ENCODE data around the gene CPT1A. TPM values are rescaled to one million over a fixed set of nuclear protein-coding genes. Genes with fewer than 3 reads are reported as not detected.

CPT1A gene
- polyA plus RNA-seq, 1 of the 3 experiments (the other 2 are of a cell fraction), result 31.2 TPM

DNA sequence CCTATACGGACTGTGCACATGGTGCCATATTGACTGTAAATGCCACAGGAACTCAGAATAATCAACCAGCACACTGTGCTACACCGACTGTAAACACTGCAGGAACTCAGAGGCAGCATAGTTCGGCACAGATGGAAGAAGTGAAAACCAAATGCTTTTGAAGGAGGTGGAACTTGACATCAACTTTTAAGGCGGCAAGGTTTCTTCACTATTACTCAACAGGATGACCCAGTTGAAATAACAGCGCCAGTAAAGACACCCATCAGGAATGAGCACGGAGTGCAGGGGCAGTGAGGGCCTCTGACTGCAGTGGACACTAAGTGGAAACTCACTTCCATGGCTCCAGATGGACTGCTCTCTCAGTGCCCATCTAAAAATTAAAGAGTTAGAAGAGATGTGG is 106.1 kb downstream of the CPT1A start:
- Histone ChIP-seq H3K27ac (ENCODE audit: low read depth in 2 of 2, low read length in 1 of 2) (no peak overlapping the region), H3K9ac (no peak overlapping the region), H3K4me1 (ENCODE audit: control insufficient read depth in 1 of 2, insufficient read depth in 2 of 2, low read depth in 1 of 2, low read length in 1 of 2) (peaks cover 0 to 9% of the 10 kb centered on the region in 2 experiments; a peak in 1 of 4 replicates), H3F3A (replicated peaks; ENCODE audit: insufficient read depth) (no peaks in the 10 kb centered on the region), H3K9me3 (no peaks in the 10 kb centered on the region), H3K27me3 (ENCODE audit: insufficient read depth) (no peaks in the 10 kb centered on the region), H3K36me3 (replicated peaks in 1 of 2; ENCODE audit: control insufficient read depth in 1 of 2, insufficient read depth in 2 of 2, low read length in 1 of 2) (no peaks in the 10 kb centered on the region), H3K79me2 (ENCODE audit: insufficient read depth) (no peaks in the 10 kb centered on the region), H3K4me3 (ENCODE audit: low read depth in 2 of 2, low read length in 1 of 2) (no peak overlapping the region), H3K9me2 (no peaks in the 10 kb centered on the region), H4K20me1 (ENCODE audit: insufficient read depth) (no peaks in the 10 kb centered on the region), H2AFZ (ENCODE audit: low read depth) (no peak overlapping the region), H3K4me2 (no peak overlapping the region)
- ChIA-PET CTCF (no interaction called here), POLR2A (no interaction called here)
- no peak for DNase-seq
- TF ChIP-seq, protein P1, sequence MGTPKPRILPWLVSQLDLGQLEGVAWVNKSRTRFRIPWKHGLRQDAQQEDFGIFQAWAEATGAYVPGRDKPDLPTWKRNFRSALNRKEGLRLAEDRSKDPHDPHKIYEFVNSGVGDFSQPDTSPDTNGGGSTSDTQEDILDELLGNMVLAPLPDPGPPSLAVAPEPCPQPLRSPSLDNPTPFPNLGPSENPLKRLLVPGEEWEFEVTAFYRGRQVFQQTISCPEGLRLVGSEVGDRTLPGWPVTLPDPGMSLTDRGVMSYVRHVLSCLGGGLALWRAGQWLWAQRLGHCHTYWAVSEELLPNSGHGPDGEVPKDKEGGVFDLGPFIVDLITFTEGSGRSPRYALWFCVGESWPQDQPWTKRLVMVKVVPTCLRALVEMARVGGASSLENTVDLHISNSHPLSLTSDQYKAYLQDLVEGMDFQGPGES (IDR thresholded peaks at IDR 0.05; ENCODE audit: low read depth, low read length), result no peak
- TF ChIP-seq, protein P2, sequence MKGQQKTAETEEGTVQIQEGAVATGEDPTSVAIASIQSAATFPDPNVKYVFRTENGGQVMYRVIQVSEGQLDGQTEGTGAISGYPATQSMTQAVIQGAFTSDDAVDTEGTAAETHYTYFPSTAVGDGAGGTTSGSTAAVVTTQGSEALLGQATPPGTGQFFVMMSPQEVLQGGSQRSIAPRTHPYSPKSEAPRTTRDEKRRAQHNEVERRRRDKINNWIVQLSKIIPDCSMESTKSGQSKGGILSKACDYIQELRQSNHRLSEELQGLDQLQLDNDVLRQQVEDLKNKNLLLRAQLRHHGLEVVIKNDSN (IDR thresholded peaks at IDR 0.05; ENCODE audit: borderline replicate concordance, low read depth), result no peak
- no peak for TF ChIP-seq JUND (IDR thresholded peaks at IDR 0.05)
- TF ChIP-seq MXI1 (IDR thresholded peaks at IDR 0.05; ENCODE audit: low read depth, low read length), result no peak
- TF ChIP-seq TAF1 (IDR thresholded peaks at IDR 0.05; ENCODE audit: borderline replicate concordance, low read depth, low read length), result no peak
- no peak for TF ChIP-seq FOXM1 (IDR thresholded peaks at IDR 0.05; ENCODE audit: low read depth)
- 88% methylated on average over 6 of the region's 6 CpGs for WGBS (ENCODE audit: low lambda C conversion rate)

DNA sequence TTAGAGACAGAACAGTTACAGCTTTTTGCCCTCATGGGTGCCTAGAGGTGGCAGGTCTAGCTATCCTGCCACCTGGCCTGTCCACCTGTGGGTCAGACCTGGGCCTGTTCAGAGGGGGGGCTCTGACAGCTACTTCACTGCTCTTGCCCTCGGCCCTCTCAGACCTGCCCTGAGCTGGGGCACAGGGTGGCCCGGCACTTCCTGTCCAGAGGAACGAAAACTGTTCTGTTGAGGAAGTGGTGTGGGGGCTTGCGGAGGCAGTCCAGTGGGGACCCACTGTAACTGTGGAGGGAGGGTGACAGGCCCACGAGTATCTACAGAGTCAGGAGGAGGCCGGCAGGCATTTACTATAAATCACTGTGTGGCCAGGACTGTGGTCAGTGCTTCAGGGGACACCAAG is 106.6 kb downstream of the CPT1A start:
- H3K4me1 ChIP-seq (ENCODE audit: control insufficient read depth in 1 of 2, insufficient read depth in 2 of 2, low read depth in 1 of 2, low read length in 1 of 2), result peaks cover 0 to 9% of the 10 kb centered on the region in 2 experiments; a peak in 1 of 4 replicates
- no peaks in the 10 kb centered on the region for H3K27me3 ChIP-seq (ENCODE audit: insufficient read depth)
- POLR2A ChIA-PET, result no interaction called here
- no peak for TF ChIP-seq RXRA (IDR thresholded peaks at IDR 0.05; ENCODE audit: borderline replicate concordance, low read depth)
- TF ChIP-seq RAD21 (IDR thresholded peaks at IDR 0.05; ENCODE audit: low read length), result no peak
- no peak for TF ChIP-seq FOXJ3 (CRISPR knock-in tag; IDR thresholded peaks at IDR 0.05)
- TF ChIP-seq ELF1 (IDR thresholded peaks at IDR 0.05), result no peak
- DNase-seq, result no peak
- H3K9ac ChIP-seq, result no peak overlapping the region
- no peak overlapping the region for H3K4me2 ChIP-seq
- H4K20me1 ChIP-seq (ENCODE audit: insufficient read depth), result no peaks in the 10 kb centered on the region
- no peaks in the 10 kb centered on the region for H3F3A ChIP-seq (replicated peaks; ENCODE audit: insufficient read depth)
- 84% methylated on average over 6 of the region's 6 CpGs for WGBS (ENCODE audit: low lambda C conversion rate)
- no peak overlapping the region for H3K27ac ChIP-seq (ENCODE audit: low read depth in 2 of 2, low read length in 1 of 2)
- CTCF ChIA-PET, result interaction anchor here (1.3 kb wide), 1 partner anchor 8 kb away, joined by 3 read pairs; no protein-coding TSS in a partner anchor
- no peaks in the 10 kb centered on the region for H3K79me2 ChIP-seq (ENCODE audit: insufficient read depth)
- no peaks in the 10 kb centered on the region for H3K9me2 ChIP-seq
- no peaks in the 10 kb centered on the region for H3K9me3 ChIP-seq
- no peaks in the 10 kb centered on the region for H3K36me3 ChIP-seq (replicated peaks in 1 of 2; ENCODE audit: control insufficient read depth in 1 of 2, insufficient read depth in 2 of 2, low read length in 1 of 2)
- H3K4me3 ChIP-seq (ENCODE audit: low read depth in 2 of 2, low read length in 1 of 2), result no peak overlapping the region
- H2AFZ ChIP-seq (ENCODE audit: low read depth), result no peak overlapping the region

DNA sequence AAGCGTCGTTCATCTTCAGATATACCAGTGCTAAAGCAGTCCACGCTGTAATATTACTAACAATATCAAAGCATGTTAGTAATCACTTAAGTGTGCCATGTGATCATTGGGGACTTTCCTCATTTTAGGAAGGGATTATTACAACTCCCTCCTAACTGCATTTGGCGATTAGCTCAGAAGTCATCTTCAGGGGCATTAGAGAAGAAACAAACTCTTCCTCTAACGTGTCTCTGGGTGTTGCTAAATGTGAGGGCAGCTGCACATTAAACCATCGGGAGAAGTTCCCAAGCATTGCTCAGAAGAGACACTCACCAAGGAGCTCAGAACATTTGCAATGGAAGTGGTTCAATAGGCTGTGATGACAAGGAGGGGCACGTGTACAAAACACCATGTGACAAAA is 107.6 kb downstream of the CPT1A start:
- Histone ChIP-seq H4K20me1 (ENCODE audit: insufficient read depth) (no peaks in the 10 kb centered on the region), H3K9ac (no peak overlapping the region), H3K9me3 (no peaks in the 10 kb centered on the region), H3K79me2 (ENCODE audit: insufficient read depth) (no peaks in the 10 kb centered on the region), H3K27ac (ENCODE audit: low read depth in 2 of 2, low read length in 1 of 2) (no peak overlapping the region), H3K4me3 (ENCODE audit: low read depth in 2 of 2, low read length in 1 of 2) (no peak overlapping the region), H3K9me2 (no peaks in the 10 kb centered on the region), H2AFZ (ENCODE audit: low read depth) (no peak overlapping the region), H3K27me3 (ENCODE audit: insufficient read depth) (no peaks in the 10 kb centered on the region), H3K4me1 (ENCODE audit: control insufficient read depth in 1 of 2, insufficient read depth in 2 of 2, low read depth in 1 of 2, low read length in 1 of 2) (peaks cover 0 to 9% of the 10 kb centered on the region in 2 experiments; a peak in 1 of 4 replicates), H3K36me3 (replicated peaks in 1 of 2; ENCODE audit: control insufficient read depth in 1 of 2, insufficient read depth in 2 of 2, low read length in 1 of 2) (no peaks in the 10 kb centered on the region), H3K4me2 (no peak overlapping the region), H3F3A (replicated peaks; ENCODE audit: insufficient read depth) (no peaks in the 10 kb centered on the region)
- ChIA-PET CTCF (interaction anchor here (0.7 to 1.3 kb wide), 2 partner anchors 9 to 21 kb away, joined by 3 read pairs; no protein-coding TSS in a partner anchor), POLR2A (no interaction called here)
- no peak for DNase-seq
- WGBS (ENCODE audit: low lambda C conversion rate), result 86% methylated on average over 7 of the region's 7 CpGs
- TF ChIP-seq RFX5 (IDR thresholded peaks at IDR 0.05; ENCODE audit: low read length) (no peak), ELF1 (IDR thresholded peaks at IDR 0.05) (no peak), MEF2A (IDR thresholded peaks at IDR 0.05; ENCODE audit: borderline replicate concordance, low read depth) (no peak), GABPA (IDR thresholded peaks at IDR 0.05; ENCODE audit: low read depth) (no peak), TAF1 (IDR thresholded peaks at IDR 0.05; ENCODE audit: borderline replicate concordance, low read depth, low read length) (no peak)
- TF ChIP-seq, protein P3, sequence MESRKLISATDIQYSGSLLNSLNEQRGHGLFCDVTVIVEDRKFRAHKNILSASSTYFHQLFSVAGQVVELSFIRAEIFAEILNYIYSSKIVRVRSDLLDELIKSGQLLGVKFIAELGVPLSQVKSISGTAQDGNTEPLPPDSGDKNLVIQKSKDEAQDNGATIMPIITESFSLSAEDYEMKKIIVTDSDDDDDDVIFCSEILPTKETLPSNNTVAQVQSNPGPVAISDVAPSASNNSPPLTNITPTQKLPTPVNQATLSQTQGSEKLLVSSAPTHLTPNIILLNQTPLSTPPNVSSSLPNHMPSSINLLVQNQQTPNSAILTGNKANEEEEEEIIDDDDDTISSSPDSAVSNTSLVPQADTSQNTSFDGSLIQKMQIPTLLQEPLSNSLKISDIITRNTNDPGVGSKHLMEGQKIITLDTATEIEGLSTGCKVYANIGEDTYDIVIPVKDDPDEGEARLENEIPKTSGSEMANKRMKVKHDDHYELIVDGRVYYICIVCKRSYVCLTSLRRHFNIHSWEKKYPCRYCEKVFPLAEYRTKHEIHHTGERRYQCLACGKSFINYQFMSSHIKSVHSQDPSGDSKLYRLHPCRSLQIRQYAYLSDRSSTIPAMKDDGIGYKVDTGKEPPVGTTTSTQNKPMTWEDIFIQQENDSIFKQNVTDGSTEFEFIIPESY (IDR thresholded peaks at IDR 0.05; ENCODE audit: borderline replicate concordance, low read depth), result no peak
- TF ChIP-seq, protein P4, sequence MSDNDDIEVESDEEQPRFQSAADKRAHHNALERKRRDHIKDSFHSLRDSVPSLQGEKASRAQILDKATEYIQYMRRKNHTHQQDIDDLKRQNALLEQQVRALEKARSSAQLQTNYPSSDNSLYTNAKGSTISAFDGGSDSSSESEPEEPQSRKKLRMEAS (IDR thresholded peaks at IDR 0.05; ENCODE audit: low read depth), result no peak

All from SK-N-SH (cell line).